Measurements from ENCODE around the gene SHANK2.

SHANK2 gene

GRCh38 chr11:71222318-71223080 lies 29.9 kb downstream of the SHANK2 start:
- no peak for DNase-seq (ENCODE audit: low read depth in 4 of 4, low spot score in 1 of 4)

- DNase-seq (ENCODE audit: low read depth in 4 of 4, low spot score in 1 of 4): no peak
Measured at GRCh38 chr11:71221821-71222220, 30.6 kb downstream of the SHANK2 start.

GRCh38 chr11:71221201-71221600 lies 31.2 kb downstream of the SHANK2 start:
- DNase-seq (ENCODE audit: low read depth in 4 of 4, low spot score in 1 of 4): no peak

GRCh38 chr11:71218789-71219499 lies 33.4 kb downstream of the SHANK2 start:
- DNase-seq (ENCODE audit: low read depth in 4 of 4, low spot score in 1 of 4): no peak

- DNase-seq (ENCODE audit: low read depth in 4 of 4, low spot score in 1 of 4): no peak
Measured at GRCh38 chr11:71215425-71215965, 36.9 kb downstream of the SHANK2 start.

- DNase-seq (ENCODE audit: low read depth in 4 of 4, low spot score in 1 of 4): no peak
Measured at GRCh38 chr11:71214553-71215424, 37.6 kb downstream of the SHANK2 start.

- no peak for DNase-seq (ENCODE audit: low read depth in 4 of 4, low spot score in 1 of 4)
Measured at GRCh38 chr11:71213696-71214552, 38.5 kb downstream of the SHANK2 start.

- DNase-seq (ENCODE audit: low read depth in 4 of 4, low spot score in 1 of 4): no peak
Measured at GRCh38 chr11:71212871-71213559, 39.4 kb downstream of the SHANK2 start.

- no peak for DNase-seq (ENCODE audit: low read depth in 4 of 4, low spot score in 1 of 4)
Measured at GRCh38 chr11:71211631-71212030, 40.7 kb downstream of the SHANK2 start.

GRCh38 chr11:71210861-71211260 lies 41.5 kb downstream of the SHANK2 start:
- DNase-seq (ENCODE audit: low read depth in 4 of 4, low spot score in 1 of 4): no peak

GRCh38 chr11:71209656-71210055 lies 42.7 kb downstream of the SHANK2 start:
- no peak for DNase-seq (ENCODE audit: low read depth in 4 of 4, low spot score in 1 of 4)

GRCh38 chr11:71209181-71209580 lies 43.2 kb downstream of the SHANK2 start:
- no peak for DNase-seq (ENCODE audit: low read depth in 4 of 4, low spot score in 1 of 4)

GRCh38 chr11:71208011-71208774 lies 44.2 kb downstream of the SHANK2 start:
- no peak for DNase-seq (ENCODE audit: low read depth in 4 of 4, low spot score in 1 of 4)

- no peak for DNase-seq (ENCODE audit: low read depth in 4 of 4, low spot score in 1 of 4)
Measured at GRCh38 chr11:71207563-71207962, 44.8 kb downstream of the SHANK2 start.

- DNase-seq (ENCODE audit: low read depth in 4 of 4, low spot score in 1 of 4): no peak
Measured at GRCh38 chr11:71206186-71206585, 46.2 kb downstream of the SHANK2 start.

GRCh38 chr11:71204748-71205664 lies 47.4 kb downstream of the SHANK2 start:
- DNase-seq (ENCODE audit: low read depth in 4 of 4, low spot score in 1 of 4): no peak

- no peak for DNase-seq (ENCODE audit: low read depth in 4 of 4, low spot score in 1 of 4)
Measured at GRCh38 chr11:71204294-71204693, 48.1 kb downstream of the SHANK2 start.

- DNase-seq (ENCODE audit: low read depth in 4 of 4, low spot score in 1 of 4): no peak
Measured at GRCh38 chr11:71203681-71204080, 48.7 kb downstream of the SHANK2 start.

All from stimulated activated CD4-positive, alpha-beta T cell treated with anti-CD3 and anti-CD28 coated beads, Interleukin-1b, Interleukin-23, amount 100 ng/mL, for 24 hours (primary cell).